OCI-LY3 (cell line): ENCODE results near the gene PROS1.

ENCODE experiments used
- H2AFZ ChIP-seq: fragments of 200-600, 300-600 bp; shearing (Covaris generic); 2 replicates; pipeline ENCODE4 v1.6.0; 2014; ENCODE audit warnings: antibody characterized with exemption, low read depth, low read length
- H3K27ac ChIP-seq: fragments of 200-600, 300-600 bp; sonication (generic); 2 replicates; pipeline ENCODE4 v1.5.1; 2014; ENCODE audit warnings: mild to moderate bottlenecking, low read length, moderate library complexity, mixed read lengths
- H3K27me3 ChIP-seq: fragments of 200-600, 300-600 bp; sonication (generic); 2 replicates; pipeline ENCODE4 v1.6.1; 2014; ENCODE audit warnings: low read depth, low read length, mixed read lengths
- H3K36me3 ChIP-seq: fragments of 200-600, 300-600 bp; sonication (generic); replicated peaks from 2 replicates; pipeline ENCODE3; 2014; ENCODE audit warnings: low read depth, low read length, mixed read lengths
- H3K4me1 ChIP-seq: fragments of 300-600, 200-600 bp; sonication (generic); 2 replicates; pipeline ENCODE4 v1.6.1; 2014; ENCODE audit warnings: low read length, mixed read lengths
- H3K4me2 ChIP-seq: fragments of 200-600, 300-600 bp; sonication (generic); 2 replicates; pipeline ENCODE4 v1.6.1; 2014; ENCODE audit warnings: low read length, mixed read lengths
- H3K4me3 ChIP-seq: fragments of 300-600, 200-600 bp; sonication (generic); 2 replicates; pipeline ENCODE4 v1.5.1; 2014; ENCODE audit warnings: antibody characterized with exemption, mild to moderate bottlenecking, low read length, moderate library complexity
- H3K79me2 ChIP-seq: fragments of 300-600, 200-600 bp; shearing (Covaris generic); 2 replicates; pipeline ENCODE4 v1.6.1; 2014; ENCODE audit warnings: mild to moderate bottlenecking, low read length, mixed read lengths
- H3K9ac ChIP-seq: fragments of 300-600, 200-600 bp; shearing (Covaris generic); 2 replicates; pipeline ENCODE4 v1.6.0; 2014; ENCODE audit warnings: mild to moderate bottlenecking, low read length, moderate library complexity
- H3K9me3 ChIP-seq: fragments of 200-600, 300-600 bp; shearing (Covaris generic); 2 replicates; pipeline ENCODE4 v1.6.1; 2014; ENCODE audit warnings: low read length, mixed read lengths; ENCODE audit not compliant: insufficient read depth
- H4K20me1 ChIP-seq: fragments of 200-600, 300-600 bp; sonication (generic); 2 replicates; pipeline ENCODE4 v1.6.1; 2016; ENCODE audit warnings: low read length, mixed read lengths; ENCODE audit not compliant: insufficient read depth
- EZH2phosphoT487 ChIP-seq: fragments of 200-600 bp; shearing (Covaris generic); IDR thresholded peaks from 2 replicates; pipeline ENCODE4 v1.6.1; 2018; ENCODE audit warnings: antibody characterized with exemption, mixed run types, low read depth
- TF ChIP-seq, protein P1 (sequence below): fragments of 200-600, 300-600 bp; sonication (generic); IDR thresholded peaks from 2 replicates; pipeline ENCODE4 v1.5.1; 2014; ENCODE audit warnings: antibody characterized with exemption, low read length, low read depth

PROS1 gene

GRCh38 chr3:93988283-93988682, 14.6 kb upstream of the PROS1 start:
- H3K79me2 ChIP-seq = 0 out of 2 replicates have a peak, but pooled peaks cover 2% of the 10 kb centered on the region
- no peak for TF ChIP-seq EZH2phosphoT487
- TF ChIP-seq, protein P1, sequence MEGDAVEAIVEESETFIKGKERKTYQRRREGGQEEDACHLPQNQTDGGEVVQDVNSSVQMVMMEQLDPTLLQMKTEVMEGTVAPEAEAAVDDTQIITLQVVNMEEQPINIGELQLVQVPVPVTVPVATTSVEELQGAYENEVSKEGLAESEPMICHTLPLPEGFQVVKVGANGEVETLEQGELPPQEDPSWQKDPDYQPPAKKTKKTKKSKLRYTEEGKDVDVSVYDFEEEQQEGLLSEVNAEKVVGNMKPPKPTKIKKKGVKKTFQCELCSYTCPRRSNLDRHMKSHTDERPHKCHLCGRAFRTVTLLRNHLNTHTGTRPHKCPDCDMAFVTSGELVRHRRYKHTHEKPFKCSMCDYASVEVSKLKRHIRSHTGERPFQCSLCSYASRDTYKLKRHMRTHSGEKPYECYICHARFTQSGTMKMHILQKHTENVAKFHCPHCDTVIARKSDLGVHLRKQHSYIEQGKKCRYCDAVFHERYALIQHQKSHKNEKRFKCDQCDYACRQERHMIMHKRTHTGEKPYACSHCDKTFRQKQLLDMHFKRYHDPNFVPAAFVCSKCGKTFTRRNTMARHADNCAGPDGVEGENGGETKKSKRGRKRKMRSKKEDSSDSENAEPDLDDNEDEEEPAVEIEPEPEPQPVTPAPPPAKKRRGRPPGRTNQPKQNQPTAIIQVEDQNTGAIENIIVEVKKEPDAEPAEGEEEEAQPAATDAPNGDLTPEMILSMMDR = no peak
- H3K36me3 ChIP-seq = no peaks in the 10 kb centered on the region
- H3K9me3 ChIP-seq = no peaks in the 10 kb centered on the region
- 0 out of 2 replicates have a peak, but pooled peaks cover 3% of the 10 kb centered on the region for H3K4me1 ChIP-seq
- no peak overlapping the region for H3K4me3 ChIP-seq
- no peak overlapping the region for H3K27ac ChIP-seq
- no peaks in the 10 kb centered on the region for H4K20me1 ChIP-seq
- H3K27me3 ChIP-seq = no peaks in the 10 kb centered on the region
- no peak overlapping the region for H3K4me2 ChIP-seq
- no peak overlapping the region for H2AFZ ChIP-seq
- H3K9ac ChIP-seq = no peak overlapping the region

DNA sequence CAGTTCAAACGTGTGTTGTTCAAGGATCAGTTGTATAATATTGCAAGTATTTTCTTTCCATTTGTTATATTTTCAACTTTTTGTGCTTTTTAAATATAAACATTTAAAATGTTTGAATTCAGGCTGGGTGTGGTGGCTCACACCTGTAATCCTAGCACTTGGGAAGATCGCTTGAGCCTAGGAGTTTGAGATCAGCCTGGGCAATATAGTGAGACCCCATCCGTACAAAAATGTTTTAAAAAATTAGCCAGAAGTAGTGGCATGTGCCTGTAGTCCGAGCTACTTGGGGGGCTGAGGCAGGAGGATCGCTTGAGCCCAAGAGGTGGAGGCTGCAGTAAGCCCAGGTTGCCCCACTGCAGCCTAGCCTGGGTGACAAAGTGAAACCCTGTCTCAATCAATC, 10.9 kb upstream of the PROS1 start:
- Histone ChIP-seq H2AFZ (no peak overlapping the region), H3K27ac (no peak overlapping the region), H3K27me3 (no peaks in the 10 kb centered on the region), H3K4me1 (peaks cover 6% of the 10 kb centered on the region), H3K79me2 (peaks cover 10% of the 10 kb centered on the region), H3K9ac (no peak overlapping the region), H4K20me1 (no peaks in the 10 kb centered on the region), H3K36me3 (no peaks in the 10 kb centered on the region), H3K4me2 (no peak overlapping the region), H3K4me3 (no peak overlapping the region), H3K9me3 (no peaks in the 10 kb centered on the region)
- no peak for TF ChIP-seq EZH2phosphoT487
- TF ChIP-seq, protein P1 = no peak

- H3K9me3 ChIP-seq = no peaks in the 10 kb centered on the region
- H3K36me3 ChIP-seq = no peaks in the 10 kb centered on the region
- no peak overlapping the region for H3K27ac ChIP-seq
- H3K4me1 ChIP-seq = peaks cover 9% of the 10 kb centered on the region
- H3K4me2 ChIP-seq = no peak overlapping the region
- no peaks in the 10 kb centered on the region for H4K20me1 ChIP-seq
- TF ChIP-seq, protein P1 = no peak
- no peak for TF ChIP-seq EZH2phosphoT487
- peaks cover 10% of the 10 kb centered on the region for H3K79me2 ChIP-seq
- no peak overlapping the region for H3K9ac ChIP-seq
- H3K4me3 ChIP-seq = no peak overlapping the region
- H2AFZ ChIP-seq = no peak overlapping the region
- H3K27me3 ChIP-seq = no peaks in the 10 kb centered on the region
Measured at GRCh38 chr3:93983408-93983807, 9.7 kb upstream of the PROS1 start.

- no peak overlapping the region for H3K9ac ChIP-seq
- no peak for TF ChIP-seq EZH2phosphoT487
- TF ChIP-seq, protein P1 = no peak
Measured at GRCh38 chr3:93981649-93982048, 8.0 kb upstream of the PROS1 start.

More at GRCh38 chr3:93981649-93982048, 8.0 kb upstream of the PROS1 start:
- H3K4me3 ChIP-seq = no peak overlapping the region
- H2AFZ ChIP-seq = no peak overlapping the region
- peaks cover 9% of the 10 kb centered on the region for H3K4me1 ChIP-seq
- H3K9me3 ChIP-seq = no peaks in the 10 kb centered on the region
- H3K36me3 ChIP-seq = no peaks in the 10 kb centered on the region
- no peaks in the 10 kb centered on the region for H3K27me3 ChIP-seq
- no peak overlapping the region for H3K27ac ChIP-seq
- H4K20me1 ChIP-seq = no peaks in the 10 kb centered on the region
- no peak overlapping the region for H3K4me2 ChIP-seq
- peaks cover 10% of the 10 kb centered on the region for H3K79me2 ChIP-seq
